NCI-H187 (cell line): ENCODE results near the gene RPS8.
"Not testable (repeated sequence)": the region's sequence is repeated elsewhere in the genome, so short reads cannot be mapped to it uniquely, and the experiment has no call there.

ENCODE experiments used
- DNase-seq, 2 experiments: peaks; one replicate each; lab custom pipeline; 2025; lab: John Stamatoyannopoulos, UW

RPS8 gene

DNA sequence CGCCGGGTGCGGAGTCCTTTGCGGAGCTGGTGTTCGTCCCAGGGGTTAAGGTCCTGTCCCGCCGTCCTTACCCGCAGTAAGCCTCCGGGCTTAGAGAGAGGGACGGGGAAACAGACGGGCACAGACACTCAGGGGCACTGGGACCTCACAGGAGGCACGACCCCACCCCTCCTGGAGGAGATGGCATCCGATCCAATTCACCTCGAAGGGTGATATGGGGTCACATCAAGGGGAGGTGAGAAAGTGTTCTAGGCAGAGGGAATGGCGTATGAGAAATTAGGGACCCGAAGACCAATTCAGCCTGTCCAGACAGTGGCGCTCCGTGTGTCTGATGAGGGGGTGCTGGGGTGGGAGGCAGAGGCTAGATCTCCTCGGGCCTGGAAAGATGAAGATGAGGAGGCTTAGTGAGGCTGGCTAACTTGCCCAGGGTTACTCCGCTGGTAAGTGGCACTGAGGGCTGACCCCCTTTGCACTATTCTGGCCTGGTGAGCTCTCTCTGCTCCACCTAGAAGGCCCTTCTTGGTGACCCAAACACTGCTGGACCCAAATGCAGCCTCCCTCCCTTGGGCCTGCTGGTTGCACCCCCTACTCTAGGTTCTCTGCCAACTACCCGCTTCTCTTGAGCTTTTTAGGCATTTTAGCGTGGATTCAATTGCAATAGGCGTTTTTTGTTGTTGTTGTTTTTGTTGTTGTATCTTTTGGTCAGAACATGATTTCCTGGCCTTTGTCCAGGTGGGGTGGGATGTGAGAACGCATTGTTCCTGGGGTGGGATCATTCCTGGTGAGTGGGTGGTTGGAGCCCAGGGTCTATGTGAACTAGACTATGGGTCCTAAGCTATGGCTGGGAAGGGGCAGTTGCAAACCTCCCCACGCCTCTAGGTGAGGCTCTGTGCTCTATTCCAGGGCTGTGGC is 45.2 kb downstream of the RPS8 start:
- no peak for DNase-seq

DNA sequence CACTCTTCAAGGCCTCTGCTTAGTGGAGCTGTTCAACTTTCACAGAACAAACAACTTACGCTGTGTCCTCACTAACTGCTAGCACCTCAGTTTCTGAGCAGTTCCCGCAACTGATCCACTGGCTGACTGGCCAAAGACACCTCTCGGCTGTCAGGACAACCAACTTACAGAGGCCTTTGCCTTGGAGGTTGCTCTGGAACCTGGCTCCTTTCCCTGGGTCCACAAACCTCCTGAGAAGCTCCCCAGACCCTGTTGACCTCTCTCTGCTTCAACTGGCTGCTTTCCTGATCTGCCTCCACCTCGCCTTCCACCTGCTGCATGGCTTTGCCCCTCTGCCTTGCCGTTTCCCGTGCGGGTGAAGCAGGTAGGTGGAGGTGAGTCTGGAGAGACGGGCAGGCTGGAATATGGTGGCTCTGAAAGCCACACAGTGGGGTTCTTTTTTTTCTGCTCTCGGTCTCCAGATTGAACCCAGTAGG is 45.9 kb downstream of the RPS8 start:
- no peak for DNase-seq

DNA sequence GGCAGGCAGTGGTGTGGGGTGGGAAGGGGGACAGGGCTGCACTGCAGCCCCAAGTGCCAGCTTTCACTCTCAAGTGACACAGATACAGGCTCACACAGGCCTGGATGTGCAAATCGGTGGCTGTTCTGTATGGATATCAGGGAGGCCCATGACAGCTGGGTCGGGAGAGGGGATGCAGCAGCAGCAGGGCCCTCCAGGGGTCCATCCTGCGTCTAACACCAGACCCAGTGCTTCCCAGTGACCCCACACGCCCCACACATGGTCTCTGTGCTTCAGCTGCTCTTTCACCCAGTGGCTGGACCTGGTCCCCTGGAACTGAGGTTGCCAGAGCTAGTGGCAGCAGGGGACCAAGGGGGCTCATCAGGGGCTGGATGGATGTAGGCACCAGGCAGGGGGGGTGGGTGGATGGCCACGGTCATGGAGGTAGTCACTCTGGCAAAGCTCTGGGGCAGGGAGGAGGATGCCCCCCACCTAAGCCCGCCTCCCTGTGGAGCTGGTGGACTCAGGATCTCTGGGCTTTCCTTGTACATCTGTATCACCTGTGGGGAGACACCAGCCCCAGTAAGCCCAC is 46.9 kb downstream of the RPS8 start:
- no peak for DNase-seq

DNA sequence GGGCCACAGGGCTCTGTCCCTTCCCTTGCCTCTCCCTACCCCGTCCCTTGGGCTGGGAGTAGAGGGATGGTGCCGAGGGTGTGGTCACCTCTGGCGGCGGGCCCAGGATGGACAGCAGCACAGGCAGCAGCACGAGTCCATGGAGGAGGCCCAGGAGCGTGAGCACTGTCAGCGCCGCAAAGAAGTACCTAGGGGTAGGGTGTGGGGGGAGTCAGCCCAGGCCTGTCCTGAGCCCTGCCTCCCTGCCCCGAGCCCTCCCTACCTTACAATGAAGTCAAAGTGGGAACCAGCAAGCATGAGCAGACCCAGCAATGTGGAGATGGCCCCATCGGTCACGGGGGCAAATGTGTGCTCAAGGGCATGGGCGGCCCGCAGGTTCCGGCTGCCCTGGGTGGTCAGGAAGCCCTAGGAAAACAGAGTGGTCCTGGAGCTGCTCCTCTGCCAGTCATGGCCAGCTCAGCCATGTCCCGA is 47.7 kb downstream of the RPS8 start:
- no peak for DNase-seq

DNA sequence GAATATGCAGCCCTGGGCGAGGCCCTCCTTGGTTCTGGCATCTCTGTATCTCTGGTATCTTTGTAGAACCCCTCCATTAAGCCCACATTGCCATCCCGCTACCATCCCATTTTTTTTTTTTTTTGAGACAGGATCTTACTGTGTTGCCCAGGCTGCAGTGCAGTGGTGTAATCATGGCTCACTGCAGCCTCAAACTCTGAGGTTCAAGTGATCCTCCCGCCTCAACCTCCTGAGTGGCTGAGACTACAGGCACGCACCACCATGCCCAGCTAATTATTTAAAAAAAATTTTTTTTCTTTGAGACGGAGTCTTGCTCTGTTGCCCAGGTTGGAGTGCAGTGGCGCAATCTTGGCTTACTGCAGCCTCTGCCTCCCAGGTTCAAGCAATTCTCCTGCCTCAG is 49.1 kb downstream of the RPS8 start:
- not testable (repeated sequence) for DNase-seq

DNA sequence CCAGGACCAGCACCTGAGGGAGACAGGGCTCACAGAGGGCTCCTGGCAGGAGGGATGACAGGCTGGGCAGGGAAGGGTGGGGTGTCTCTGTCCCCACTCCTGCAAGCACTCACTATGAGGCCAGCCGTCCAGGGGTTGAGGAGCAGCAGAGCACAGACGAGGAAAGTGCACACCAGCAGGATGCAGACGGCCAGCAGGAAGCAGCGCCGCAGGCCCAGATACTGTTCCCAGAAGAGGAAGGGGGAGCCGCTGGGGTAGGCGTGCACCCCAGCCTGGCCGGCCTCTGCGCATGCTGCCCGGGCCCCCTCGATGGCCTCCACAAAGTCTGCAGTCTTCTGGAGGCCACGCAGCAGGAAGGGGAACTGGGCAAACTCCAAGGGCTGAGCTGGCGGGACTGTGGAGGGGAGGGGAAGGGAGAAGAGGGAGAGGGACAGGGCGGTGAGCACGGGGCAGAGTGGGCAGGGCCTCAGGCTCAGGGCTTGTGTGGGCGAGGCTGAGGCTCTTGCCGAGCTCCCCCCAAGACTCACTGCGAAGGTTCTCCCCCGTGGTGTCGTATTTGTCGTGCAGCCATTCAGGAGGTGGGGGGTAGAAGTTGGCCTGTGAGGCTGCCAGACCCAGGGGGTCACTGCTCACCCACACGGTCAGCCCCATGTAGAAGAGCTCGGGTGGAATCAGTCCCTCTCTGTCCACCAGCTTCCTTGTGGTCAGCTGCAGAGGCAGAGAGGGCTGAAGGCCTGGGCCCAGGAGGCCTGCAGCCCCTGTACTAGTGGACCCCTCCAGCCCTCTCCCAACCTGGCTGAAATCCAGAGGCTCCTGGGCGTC is 51.2 kb downstream of the RPS8 start:
- no peak for DNase-seq

DNA sequence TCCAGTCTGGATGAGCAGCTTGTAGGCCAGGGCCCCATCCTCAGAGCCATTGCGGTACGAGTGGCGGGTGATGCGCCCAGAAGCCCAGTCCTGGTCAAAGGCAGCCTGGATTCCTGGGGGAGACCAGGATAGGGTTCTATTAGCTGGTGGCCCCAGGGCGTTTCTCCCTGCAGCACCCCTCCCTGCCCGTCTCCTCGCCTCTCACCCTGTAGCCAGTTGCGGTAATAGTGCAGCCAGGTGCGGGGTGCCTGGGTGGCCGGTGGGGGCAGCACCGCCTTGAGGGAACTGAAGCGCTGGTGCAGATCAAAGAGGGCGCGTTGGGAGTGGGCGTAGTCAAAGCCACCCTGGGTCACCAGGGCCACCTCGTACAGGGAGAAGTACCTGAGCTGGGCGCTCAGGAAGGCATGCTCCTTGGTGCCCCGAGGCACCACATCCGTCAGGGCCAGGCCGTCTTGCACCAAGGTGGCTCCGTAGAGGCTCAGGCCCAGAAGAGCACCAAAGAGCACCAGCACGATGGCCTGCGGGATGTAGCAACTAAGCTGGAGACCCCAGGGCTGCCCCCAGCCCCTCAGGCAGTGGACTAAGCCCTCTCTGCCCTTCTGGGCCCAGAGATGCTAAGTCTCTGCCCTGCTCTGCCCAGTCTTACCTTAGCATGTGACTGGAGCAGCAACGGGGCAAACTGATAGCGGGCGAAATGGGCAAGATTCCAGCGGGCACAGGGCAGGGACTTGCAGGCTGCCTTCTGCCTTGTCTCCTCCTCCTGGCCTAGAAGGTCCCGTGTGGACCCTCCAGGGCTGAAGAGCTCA is 52.1 kb downstream of the RPS8 start:
- DNase-seq, result no peak

DNA sequence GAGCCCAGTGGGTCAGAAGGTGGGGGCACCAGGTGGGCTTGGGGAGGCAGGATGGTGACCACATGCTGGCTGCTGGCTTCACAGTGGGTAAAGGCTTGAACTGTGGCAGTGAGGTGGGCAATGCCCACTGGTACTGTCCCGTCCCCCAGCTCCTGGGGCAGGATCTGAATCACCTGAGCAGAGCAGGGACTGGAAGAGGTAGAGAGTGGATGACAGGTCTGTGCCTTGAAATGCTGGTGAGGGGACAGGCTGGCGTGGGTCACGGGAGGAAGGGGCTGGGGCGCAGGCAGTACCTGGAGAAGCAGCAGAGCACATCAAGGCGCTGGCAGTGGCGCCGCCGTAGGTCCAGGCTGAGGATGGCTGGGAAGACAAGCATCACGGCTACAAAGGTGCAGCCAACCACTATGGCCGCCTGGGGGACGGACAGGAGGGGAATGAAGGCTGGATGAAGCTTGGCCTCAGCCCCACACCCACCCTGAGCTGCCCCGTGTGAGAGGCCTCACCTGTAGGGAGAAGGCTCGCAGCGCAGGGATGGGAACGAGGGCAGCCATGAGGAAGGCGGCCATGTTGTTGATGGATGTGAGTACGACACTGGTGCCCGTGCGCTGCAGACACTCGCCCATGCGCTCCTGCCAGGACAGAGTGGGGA is 52.8 kb downstream of the RPS8 start:
- DNase-seq, result no peak
